ENCODE measurements around the gene CLCN5.

DNA sequence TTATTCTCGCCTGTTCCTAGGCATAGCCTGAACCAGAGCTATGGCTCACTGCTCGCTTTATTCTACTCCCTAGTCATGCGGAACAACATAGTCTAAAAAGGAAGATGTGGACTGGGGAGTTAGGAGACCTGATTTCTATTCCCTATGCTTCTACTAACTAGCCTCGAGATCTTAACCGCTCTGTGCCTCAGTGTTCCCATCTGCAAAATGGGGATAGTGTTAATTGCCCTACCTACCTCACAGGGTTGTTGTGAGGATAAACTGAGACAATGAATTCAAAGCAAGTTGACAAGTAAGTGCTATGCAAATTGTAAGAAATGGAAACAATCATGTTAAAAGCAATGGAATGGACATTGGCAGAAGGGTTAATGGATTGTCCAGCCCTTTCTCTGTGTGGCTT is 176.4 kb downstream of the CLCN5 start:
- TF ChIP-seq, protein P1, sequence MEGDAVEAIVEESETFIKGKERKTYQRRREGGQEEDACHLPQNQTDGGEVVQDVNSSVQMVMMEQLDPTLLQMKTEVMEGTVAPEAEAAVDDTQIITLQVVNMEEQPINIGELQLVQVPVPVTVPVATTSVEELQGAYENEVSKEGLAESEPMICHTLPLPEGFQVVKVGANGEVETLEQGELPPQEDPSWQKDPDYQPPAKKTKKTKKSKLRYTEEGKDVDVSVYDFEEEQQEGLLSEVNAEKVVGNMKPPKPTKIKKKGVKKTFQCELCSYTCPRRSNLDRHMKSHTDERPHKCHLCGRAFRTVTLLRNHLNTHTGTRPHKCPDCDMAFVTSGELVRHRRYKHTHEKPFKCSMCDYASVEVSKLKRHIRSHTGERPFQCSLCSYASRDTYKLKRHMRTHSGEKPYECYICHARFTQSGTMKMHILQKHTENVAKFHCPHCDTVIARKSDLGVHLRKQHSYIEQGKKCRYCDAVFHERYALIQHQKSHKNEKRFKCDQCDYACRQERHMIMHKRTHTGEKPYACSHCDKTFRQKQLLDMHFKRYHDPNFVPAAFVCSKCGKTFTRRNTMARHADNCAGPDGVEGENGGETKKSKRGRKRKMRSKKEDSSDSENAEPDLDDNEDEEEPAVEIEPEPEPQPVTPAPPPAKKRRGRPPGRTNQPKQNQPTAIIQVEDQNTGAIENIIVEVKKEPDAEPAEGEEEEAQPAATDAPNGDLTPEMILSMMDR (conservative IDR thresholded peaks at IDR 0.05; ENCODE audit: low read depth in 2 of 2), result no peak
- TF ChIP-seq ZNF462 (CRISPR knock-in tag; IDR thresholded peaks at IDR 0.05) (no peak), EZH2 (IDR thresholded peaks at IDR 0.05; ENCODE audit: low read depth, unreplicated experiment) (no peak), CREB1 (CRISPR knock-in tag; IDR thresholded peaks at IDR 0.05; ENCODE audit: low read depth) (no peak), EZH2phosphoT487 (IDR thresholded peaks at IDR 0.05; ENCODE audit: unreplicated experiment) (no peak), POLR2AphosphoS5 (IDR thresholded peaks at IDR 0.05; ENCODE audit: low read depth) (no peak), JUNB (IDR thresholded peaks at IDR 0.05; ENCODE audit: unreplicated experiment) (no peak), ETS1 (IDR thresholded peaks at IDR 0.05) (no peak), STAT1 (IDR thresholded peaks at IDR 0.05; ENCODE audit: unreplicated experiment) (no peak), ZNF114 (CRISPR knock-in tag; IDR thresholded peaks at IDR 0.05) (no peak), NANOG (IDR thresholded peaks at IDR 0.05; ENCODE audit: borderline replicate concordance) (no peak)
- TF ChIP-seq, protein P2, sequence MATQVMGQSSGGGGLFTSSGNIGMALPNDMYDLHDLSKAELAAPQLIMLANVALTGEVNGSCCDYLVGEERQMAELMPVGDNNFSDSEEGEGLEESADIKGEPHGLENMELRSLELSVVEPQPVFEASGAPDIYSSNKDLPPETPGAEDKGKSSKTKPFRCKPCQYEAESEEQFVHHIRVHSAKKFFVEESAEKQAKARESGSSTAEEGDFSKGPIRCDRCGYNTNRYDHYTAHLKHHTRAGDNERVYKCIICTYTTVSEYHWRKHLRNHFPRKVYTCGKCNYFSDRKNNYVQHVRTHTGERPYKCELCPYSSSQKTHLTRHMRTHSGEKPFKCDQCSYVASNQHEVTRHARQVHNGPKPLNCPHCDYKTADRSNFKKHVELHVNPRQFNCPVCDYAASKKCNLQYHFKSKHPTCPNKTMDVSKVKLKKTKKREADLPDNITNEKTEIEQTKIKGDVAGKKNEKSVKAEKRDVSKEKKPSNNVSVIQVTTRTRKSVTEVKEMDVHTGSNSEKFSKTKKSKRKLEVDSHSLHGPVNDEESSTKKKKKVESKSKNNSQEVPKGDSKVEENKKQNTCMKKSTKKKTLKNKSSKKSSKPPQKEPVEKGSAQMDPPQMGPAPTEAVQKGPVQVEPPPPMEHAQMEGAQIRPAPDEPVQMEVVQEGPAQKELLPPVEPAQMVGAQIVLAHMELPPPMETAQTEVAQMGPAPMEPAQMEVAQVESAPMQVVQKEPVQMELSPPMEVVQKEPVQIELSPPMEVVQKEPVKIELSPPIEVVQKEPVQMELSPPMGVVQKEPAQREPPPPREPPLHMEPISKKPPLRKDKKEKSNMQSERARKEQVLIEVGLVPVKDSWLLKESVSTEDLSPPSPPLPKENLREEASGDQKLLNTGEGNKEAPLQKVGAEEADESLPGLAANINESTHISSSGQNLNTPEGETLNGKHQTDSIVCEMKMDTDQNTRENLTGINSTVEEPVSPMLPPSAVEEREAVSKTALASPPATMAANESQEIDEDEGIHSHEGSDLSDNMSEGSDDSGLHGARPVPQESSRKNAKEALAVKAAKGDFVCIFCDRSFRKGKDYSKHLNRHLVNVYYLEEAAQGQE (IDR thresholded peaks at IDR 0.05; ENCODE audit: unreplicated experiment), result no peak
